ENCODE data around the gene TREH. TPM values are rescaled to one million over a fixed set of nuclear protein-coding genes. Genes with fewer than 3 reads are reported as not detected.
"Not testable (repeated sequence)": the region's sequence is repeated elsewhere in the genome, so short reads cannot be mapped to it uniquely, and the experiment has no call there.

TREH gene
- total RNA-seq, 1 donor from 2014 or later: not detected

DNA sequence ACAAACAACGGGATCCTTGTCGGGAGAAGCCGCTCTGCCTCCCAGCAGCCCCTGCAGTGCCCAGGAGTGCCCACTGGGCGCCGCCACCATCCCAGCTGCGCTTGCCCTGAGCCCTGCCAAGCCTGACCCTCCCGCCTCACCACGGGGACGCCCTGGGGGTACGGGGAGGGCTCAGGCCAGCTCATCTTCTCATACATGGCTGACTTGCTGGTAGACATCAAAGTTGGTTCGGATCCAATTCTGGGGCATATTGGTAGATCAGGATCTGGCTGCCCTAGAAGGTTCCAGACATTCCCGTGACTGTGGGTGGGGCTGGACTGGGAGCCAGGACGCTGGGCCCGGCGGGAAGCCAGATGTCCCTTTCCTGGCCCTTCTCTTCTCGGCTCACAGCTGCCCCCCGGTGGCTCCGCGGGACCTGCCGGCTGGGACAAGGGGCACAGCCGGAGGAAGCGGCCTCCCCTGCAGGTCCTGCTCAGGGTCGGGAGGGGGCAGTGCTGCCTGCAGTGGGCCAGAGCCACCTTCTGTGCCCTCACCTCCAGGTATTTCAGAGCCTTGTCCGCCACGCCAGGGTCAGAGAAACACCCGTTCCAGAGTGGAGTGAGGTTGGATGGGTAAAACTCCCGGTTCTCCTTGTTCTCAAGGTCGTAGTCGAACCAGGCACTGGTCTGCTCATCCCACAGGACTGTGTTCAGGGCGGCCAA lies 10.6 kb upstream of the TREH start:
- H3K27ac ChIP-seq (replicated peaks): peak overlapping the region; percentile 86
- H3K4me1 ChIP-seq: peaks cover 17% of the 10 kb centered on the region
- H3K27me3 ChIP-seq (ENCODE audit: low read depth): no peaks in the 10 kb centered on the region
- H3K36me3 ChIP-seq: no peaks in the 10 kb centered on the region
- DNase-seq: peak; percentile 96
- peak overlapping the region; percentile 62 for H3K4me3 ChIP-seq
- TF ChIP-seq, protein P1, sequence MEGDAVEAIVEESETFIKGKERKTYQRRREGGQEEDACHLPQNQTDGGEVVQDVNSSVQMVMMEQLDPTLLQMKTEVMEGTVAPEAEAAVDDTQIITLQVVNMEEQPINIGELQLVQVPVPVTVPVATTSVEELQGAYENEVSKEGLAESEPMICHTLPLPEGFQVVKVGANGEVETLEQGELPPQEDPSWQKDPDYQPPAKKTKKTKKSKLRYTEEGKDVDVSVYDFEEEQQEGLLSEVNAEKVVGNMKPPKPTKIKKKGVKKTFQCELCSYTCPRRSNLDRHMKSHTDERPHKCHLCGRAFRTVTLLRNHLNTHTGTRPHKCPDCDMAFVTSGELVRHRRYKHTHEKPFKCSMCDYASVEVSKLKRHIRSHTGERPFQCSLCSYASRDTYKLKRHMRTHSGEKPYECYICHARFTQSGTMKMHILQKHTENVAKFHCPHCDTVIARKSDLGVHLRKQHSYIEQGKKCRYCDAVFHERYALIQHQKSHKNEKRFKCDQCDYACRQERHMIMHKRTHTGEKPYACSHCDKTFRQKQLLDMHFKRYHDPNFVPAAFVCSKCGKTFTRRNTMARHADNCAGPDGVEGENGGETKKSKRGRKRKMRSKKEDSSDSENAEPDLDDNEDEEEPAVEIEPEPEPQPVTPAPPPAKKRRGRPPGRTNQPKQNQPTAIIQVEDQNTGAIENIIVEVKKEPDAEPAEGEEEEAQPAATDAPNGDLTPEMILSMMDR (IDR thresholded peaks at IDR 0.05; ENCODE audit: borderline replicate concordance): peak; percentile 90
- no peaks in the 10 kb centered on the region for H3K9me3 ChIP-seq (replicated peaks)
- intact Hi-C loops (cut with micrococcal nuclease): loop anchor here (10.0 kb wide), 1 partner anchor 275 kb away; no protein-coding TSS in a partner anchor

DNA sequence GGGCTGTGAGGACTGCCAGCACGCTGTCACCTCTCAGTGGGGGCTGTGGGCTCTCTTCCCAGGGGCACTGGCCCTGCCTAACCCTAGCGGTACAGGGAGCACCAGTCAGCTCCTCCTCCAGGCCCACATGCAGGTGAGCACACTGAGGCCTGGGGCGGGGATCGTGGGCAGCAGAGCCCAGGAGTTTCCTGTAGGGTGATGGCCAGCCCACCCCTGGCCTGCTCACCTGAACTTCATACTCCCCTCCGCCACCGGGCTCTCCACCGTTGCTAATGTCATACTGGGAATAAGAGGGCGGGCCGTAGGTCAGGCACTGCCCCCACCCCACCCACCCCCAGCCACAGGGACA lies 10.0 kb upstream of the TREH start:
- TF ChIP-seq, protein P1 (IDR thresholded peaks at IDR 0.05; ENCODE audit: borderline replicate concordance): no peak
- H3K4me3 ChIP-seq: peak overlapping the region; percentile 62
- no peaks in the 10 kb centered on the region for H3K36me3 ChIP-seq
- no peaks in the 10 kb centered on the region for H3K9me3 ChIP-seq (replicated peaks)
- intact Hi-C loops (cut with micrococcal nuclease): no loop called here
- H3K27ac ChIP-seq (replicated peaks): peak overlapping the region; percentile 86
- H3K27me3 ChIP-seq (ENCODE audit: low read depth): no peaks in the 10 kb centered on the region
- H3K4me1 ChIP-seq: peaks cover 17% of the 10 kb centered on the region
- DNase-seq: no peak

DNA sequence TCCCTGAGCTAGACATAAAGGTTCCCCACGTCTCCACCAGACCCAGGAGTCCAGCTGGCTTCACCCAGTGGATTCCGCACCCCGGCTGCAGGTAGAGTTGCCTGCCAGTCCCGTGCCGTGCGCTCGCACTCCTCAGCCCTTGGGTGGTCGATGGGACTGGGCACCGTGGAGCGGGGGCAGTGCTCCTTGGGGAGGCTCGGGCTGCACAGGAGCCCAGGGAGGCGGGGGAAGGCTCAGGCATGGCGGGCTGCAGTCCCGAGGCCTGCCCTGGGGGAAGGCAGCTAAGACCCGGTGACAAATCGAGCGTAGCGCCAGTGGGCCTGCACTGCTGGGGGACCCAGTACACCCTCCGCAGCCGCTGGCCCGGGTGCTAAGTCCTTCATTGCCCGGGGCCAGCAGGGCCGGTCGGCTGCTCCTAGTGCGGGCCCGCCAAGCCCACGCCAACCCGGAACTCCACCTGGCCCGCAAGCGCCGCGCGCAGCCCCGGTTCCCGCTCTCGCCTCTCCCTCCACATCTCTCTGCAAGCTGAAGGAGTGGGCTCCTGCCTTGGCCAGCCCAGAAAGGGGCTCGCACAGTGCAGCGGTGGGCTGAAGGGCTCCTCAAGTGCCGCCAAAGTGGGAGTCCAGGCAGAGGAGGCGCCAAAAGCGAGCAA lies 9.5 kb upstream of the TREH start:
- no peak for DNase-seq
- H3K4me3 ChIP-seq: peak overlapping the region; percentile 62
- TF ChIP-seq, protein P1 (IDR thresholded peaks at IDR 0.05; ENCODE audit: borderline replicate concordance): no peak
- H3K36me3 ChIP-seq: no peaks in the 10 kb centered on the region
- H3K27me3 ChIP-seq (ENCODE audit: low read depth): no peaks in the 10 kb centered on the region
- intact Hi-C loops (cut with micrococcal nuclease): no loop called here
- peak overlapping the region; percentile 86 for H3K27ac ChIP-seq (replicated peaks)
- peaks cover 17% of the 10 kb centered on the region for H3K4me1 ChIP-seq
- H3K9me3 ChIP-seq (replicated peaks): no peaks in the 10 kb centered on the region

DNA sequence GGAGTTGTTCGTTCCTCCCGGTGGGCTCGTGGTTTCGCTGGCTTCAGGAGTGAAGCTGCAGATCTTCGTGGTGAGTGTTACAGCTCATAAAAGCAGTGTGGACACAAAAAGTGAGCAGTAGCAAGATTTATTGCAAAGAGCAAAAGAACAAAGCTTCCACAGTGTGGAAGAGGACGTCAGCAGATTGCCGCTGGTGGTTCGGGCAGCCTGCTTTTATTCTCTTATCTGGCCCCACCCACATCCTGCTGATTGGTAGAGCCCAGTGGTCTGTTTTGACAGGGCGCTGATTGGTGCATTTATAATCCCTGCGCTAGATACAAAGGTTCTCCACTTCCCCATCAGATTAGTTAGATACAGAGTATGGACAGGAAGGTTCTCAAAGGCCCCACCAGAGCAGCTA lies 8.9 kb upstream of the TREH start:
- DNase-seq; H3K27ac ChIP-seq (replicated peaks); H3K36me3 ChIP-seq; intact Hi-C loops (cut with micrococcal nuclease); H3K4me3 ChIP-seq; H3K27me3 ChIP-seq (ENCODE audit: low read depth); H3K9me3 ChIP-seq (replicated peaks): not testable (repeated sequence)
- H3K4me1 ChIP-seq: peaks cover 17% of the 10 kb centered on the region

DNA sequence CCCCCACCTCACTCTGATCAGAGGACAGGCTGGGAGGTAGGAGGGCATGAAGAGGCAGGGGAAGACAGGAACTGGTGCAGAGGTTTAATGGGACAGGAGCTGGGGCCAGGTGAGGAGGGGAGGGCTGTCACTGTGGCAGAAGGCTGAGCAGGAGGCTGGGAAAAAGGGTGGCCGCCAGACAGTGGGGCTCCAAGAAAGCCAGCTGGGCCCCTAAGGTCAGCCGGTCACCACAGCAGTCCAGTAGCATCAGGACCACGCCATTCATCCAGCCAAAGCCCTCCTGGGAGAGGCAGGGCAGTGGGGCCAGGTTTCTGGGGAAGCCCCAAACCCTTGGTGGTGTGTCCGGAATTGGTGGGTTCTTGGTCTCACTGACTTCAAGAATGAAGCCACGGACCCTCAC lies 8.5 kb upstream of the TREH start:
- Histone ChIP-seq H3K27me3 (ENCODE audit: low read depth) (no peaks in the 10 kb centered on the region), H3K36me3 (no peaks in the 10 kb centered on the region), H3K4me3 (no peak overlapping the region), H3K4me1 (peaks cover 17% of the 10 kb centered on the region), H3K9me3 (replicated peaks) (no peaks in the 10 kb centered on the region), H3K27ac (replicated peaks) (no peak overlapping the region)
- TF ChIP-seq, protein P1 (IDR thresholded peaks at IDR 0.05; ENCODE audit: borderline replicate concordance): no peak
- DNase-seq: no peak
- intact Hi-C loops (cut with micrococcal nuclease): no loop called here

DNA sequence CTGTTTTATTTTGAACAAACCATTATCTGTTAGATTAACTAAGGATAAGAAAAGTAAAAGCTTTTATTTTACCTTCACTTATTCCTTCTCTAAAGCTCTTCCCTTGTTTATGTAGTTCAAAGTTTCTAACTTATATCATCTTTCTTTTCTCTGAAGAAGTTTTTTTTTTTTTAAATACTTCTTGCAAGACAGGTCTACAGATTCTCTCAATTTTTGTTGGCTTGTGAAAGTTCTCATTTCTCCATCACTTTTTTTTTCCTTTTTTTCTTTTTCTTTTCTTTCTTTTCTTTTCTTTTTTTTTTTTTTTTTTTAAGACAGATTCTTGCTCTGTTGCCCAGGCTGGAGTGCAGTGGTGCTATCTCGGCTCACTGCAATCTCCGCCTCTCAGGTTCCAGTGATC lies 4.7 kb upstream of the TREH start:
- H3K27me3 ChIP-seq (ENCODE audit: low read depth): no peaks in the 10 kb centered on the region
- H3K9me3 ChIP-seq (replicated peaks): no peaks in the 10 kb centered on the region
- no peak overlapping the region for H3K4me3 ChIP-seq
- no peak for DNase-seq
- intact Hi-C loops (cut with micrococcal nuclease): no loop called here
- TF ChIP-seq, protein P1 (IDR thresholded peaks at IDR 0.05; ENCODE audit: borderline replicate concordance): no peak
- H3K36me3 ChIP-seq: no peaks in the 10 kb centered on the region
- H3K4me1 ChIP-seq: peaks cover 2% of the 10 kb centered on the region
- H3K27ac ChIP-seq (replicated peaks): no peak overlapping the region

DNA sequence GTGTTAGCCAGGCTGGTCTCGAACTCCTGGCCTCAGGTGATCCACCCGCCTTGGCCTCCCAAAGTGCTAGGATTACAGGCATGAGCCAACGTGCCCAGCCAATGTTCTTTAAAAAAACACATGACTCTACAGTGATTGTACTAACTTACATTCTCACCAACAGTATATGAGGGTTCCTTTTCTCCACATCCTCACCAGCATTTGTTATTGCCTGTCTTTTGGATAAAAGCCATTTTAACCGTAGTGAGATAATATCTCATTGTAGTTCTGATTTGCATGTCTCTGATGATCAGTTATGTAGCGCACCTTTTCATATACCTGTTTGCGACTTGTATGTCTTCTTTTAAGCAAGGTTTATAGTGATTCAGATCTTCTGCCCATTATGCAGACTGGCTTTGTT lies 3.5 kb upstream of the TREH start:
- H3K9me3 ChIP-seq (replicated peaks); H3K4me3 ChIP-seq; H3K36me3 ChIP-seq; intact Hi-C loops (cut with micrococcal nuclease); H3K27me3 ChIP-seq (ENCODE audit: low read depth); H3K27ac ChIP-seq (replicated peaks); H3K4me1 ChIP-seq; DNase-seq: not testable (repeated sequence)

Data from left ventricle myocardium inferior (tissue), 1 donor.